HG02852 (cell line): ENCODE data around the gene PRICKLE1.
A peak's percentile ranks its signal among the peaks of the same experiment; 100 is the strongest.

ENCODE experiments used
- ATAC-seq: cut with Tn5 transposase; IDR thresholded peaks from one replicate; pipeline ENCODE4 v1.9.1; 2021; ENCODE audit warnings: mild to moderate bottlenecking, moderate library complexity; ENCODE audit not compliant: unreplicated experiment

The PRICKLE1 gene

DNA sequence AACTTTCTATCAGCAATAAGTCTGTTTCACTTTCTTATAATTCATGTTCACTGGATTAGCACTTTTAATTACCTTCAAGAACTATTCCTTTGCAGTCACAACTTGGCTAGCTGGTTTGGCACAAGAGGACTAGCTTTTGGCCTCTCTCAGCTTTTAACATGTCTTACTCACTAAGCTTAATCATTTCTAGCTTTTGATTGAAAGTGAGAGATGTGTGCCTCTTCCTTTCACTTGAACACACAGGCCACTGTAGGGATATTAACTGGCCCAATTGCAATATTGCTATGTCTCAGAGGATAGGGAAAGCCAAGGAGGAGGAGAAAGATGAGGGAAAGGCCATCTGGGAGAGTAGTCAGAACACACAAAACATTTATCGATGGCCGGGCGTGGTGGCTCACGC is 92.7 kb downstream of the PRICKLE1 start:
- ATAC-seq = no peak

DNA sequence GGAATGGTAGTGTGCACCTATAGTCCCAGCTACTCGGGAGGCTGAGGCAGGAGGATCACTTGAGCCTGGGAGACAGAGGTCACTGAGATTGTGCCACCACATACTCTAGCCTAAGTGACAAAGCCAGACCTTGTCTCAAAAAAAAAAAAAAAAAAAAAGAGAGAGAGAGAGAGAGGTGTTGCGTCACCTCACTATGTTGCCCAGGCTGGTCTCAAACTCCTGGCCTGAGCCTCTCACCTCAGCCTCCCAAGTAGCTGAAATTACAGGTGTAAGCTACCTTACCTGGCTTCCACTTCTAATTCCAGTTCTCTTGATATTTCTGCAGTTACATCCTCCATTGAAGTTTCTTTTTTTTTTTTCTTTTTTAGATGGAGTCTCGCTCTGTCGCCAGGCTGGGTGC is 94.3 kb downstream of the PRICKLE1 start:
- no peak for ATAC-seq

DNA sequence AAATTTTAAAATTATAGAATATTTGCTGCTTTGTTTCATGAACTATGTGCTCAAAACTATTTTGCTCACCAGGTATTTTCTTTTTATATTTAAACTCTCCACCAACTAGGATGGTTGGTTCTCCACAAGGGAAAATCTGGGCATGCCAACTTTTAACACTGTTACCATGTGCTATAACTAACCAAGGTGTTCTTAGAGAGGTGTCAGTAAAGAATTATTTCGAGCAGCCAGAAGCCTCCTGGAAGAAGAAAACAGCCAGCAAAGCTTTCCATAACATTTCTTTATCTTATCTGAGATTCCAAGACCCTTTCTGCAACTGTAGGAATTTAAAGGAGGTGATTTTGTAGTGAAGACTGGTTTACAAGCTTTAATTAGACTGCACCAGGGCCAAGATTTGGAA is 97.3 kb downstream of the PRICKLE1 start:
- no peak for ATAC-seq

DNA sequence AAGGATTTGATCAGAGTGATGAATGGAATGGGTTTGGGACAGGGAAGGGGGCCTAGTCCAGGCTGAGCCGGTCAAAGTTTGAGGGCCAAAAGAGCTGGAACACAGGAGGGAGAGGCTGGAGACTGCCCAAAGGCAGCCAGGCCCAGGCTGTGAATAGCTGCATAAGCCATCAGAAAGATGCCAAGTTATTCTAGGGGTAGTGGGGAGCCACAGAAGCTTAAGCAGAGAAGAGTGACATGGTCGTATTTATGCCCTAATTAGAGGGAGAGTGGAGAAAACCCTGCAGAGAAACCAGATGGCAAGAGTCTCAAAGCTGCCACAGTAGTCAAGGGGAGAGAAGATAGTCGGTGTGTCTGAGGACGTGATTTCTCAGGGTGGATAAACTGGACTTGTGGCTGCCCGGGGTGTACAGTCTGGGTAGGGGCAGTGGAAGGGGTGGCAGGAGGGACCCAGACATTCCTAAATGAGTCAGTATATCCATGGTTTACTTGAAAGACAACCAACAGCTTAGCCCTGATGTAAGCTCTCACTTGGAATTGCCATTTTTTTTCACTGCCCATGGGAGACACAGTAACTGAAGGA is 99.2 kb downstream of the PRICKLE1 start:
- no peak for ATAC-seq

DNA sequence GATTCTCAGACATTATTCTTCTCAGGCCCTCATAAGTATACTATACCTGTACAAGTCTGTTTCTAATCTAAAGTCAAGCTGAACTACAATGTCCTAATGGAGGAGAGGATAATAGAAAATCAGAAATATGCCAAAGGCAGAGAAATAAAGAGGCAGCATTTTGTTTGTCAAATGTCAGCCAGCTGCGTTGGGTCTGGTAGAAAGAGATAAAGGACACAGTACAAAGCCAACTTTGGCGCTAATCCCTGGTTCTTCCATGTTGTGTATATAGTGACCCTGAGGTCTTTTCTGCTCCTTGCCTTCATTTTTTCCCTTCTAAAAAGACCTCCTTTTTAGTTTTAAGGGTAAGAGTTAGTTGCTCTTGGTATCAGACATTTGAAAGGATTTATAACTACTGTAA is 103.1 kb downstream of the PRICKLE1 start:
- ATAC-seq = no peak

DNA sequence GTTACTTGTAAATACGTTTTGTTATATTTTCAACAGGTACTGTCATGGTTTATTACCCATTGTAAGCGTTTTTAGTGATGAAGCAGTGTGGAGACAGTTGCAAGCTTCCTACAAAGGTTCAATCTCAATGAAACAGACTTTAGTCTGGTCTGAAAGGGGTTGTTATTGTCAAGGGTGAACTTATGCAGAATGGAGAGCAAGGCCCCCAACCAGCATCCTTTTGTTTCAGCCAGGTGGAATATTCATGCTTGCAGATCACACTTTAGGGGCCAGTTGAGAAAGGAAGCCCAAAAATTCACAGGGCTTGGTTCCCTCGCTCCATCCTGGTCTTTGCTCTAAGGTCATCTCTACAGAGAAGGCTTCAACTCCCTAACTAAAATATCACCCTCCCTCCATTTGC is 103.7 kb downstream of the PRICKLE1 start:
- ATAC-seq = no peak

DNA sequence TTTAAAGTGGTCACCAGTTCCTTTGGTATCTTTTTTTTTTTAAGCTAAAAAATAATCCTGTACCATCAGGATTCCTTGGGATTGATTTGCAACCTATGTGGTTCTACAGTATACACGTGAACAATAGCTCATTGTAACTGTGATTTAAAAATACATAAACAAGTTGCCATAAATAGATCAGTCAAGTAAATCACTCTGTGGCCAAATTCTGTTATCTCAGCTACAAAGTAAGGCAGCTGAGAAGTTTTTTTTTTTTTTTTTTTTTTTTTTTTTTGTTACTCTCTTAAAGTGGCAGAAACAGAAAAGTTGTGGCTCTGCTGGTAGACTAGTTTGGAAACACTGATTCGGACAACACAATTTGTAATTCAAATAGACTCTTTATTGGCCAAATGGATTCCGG is 104.5 kb downstream of the PRICKLE1 start:
- ATAC-seq = no peak

DNA sequence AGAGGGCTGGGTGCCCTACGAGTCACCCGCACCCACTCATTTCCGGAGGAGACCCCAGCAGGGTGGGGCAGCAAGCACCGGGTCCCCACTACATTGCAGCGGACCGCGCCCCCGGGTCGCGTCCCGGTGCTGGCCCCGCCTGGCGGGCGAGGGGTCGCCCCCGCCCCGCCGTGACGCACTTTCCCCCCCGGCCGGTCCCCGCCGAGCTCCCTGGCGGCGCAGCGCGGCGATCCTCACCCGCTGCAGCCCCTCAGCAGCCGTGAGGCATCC is 106.1 kb downstream of the PRICKLE1 start:
- ATAC-seq = peak; percentile 25

DNA sequence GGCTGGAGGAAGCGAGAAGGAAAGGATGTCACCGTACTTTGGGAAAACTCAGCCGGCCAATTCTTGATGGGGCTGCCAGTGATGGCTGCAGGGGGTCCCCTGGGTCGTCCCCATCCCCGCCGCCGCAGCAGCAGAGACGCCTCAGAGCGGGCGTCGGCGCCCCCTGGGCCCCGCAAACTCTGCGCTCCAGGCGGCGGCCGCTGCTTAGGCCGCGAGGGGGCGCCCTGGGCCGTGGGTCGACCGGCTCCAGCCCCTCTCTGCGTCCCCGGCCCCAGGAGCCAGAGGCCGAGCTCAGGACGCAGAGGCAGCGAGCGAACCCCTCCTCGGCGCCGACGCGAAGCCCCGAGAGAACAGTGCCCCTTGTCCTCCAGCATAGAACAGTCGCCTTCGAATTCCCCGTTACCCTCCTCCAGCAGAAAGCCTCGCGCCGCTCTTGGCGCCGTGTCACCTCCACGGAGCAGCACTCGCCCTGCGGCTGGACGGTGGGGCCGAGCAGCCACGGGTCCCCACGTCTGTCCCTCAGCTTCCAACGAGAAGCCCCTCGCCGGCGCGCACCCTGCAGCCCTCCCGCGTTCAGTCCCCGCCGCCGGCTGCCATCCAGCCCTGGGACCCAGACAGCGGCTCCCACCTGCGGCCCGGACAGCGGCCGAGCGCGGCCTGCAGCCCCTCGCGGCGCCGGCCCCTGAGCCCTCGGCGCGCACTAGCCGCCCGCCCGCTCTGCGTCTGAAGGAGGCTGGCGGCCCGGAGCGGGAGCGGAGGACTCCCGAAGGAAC is 106.6 kb downstream of the PRICKLE1 start:
- peak; percentile 72 for ATAC-seq

DNA sequence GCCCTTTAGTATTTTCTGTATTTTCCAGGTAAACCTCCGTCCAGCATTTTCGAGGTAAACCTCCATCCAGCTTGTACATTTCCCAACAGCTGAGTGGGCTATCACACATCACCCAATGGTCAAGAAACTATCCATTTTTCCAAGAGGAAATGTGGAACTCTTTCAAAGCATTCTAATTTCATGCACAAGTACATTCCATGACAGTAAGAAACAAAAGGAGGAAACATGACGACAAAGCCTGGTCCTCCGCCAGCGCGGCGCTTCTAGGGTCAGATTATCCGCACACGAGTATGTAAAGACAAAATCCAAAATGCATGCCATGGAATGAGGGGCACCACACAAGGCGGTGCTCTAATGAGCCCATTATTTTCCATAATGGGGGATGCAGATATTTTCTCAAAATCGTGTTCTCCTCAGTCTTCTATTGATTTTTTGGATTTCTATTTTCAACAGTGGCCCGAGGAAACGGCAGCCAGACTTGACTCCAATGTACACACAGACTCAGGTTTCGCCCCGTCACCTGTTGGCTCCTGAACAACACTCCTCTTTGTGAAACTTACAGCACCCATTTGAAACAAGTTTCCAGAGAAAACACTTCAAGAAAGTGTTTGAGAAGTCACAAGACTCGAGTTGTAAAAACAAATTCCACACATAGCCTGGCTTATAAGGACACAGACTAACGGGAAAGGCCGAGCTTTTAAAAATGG is 107.4 kb downstream of the PRICKLE1 start:
- ATAC-seq = no peak

DNA sequence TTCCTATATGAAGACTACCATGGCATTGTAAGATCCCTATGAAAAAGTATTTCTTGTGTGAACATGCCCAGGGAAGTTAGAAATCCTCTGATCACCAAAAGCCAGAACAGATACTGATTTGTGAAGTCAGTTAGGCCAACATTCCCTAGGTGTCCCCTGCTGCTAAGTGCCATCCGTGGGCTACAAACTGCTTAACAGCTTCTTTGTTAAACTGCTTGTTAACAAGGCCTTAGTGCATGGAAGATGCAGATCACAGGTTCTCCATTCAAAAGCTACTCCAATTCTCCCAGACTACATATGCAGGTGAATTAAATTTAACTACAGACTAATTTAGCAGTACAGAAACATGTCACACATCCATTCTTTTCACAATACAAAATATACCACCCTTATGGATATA is 108.2 kb downstream of the PRICKLE1 start:
- no peak for ATAC-seq

DNA sequence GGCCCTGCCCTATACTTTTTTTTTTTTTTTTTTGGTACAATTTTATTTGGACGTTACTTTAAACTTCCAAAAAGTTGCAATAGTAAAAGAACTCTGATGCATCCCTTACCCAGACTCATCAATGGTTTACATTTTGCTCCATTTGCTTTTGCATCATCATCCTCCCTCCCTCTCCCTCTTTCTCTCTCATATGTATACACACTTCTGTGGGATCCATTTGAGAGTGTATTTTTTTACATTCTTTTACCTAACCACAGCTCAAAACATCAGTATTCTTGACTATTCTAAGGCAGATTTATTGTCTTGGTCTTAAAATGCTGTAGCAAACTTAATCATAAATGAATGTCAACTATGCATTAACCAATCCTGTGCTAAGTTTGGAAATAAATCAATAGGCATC is 111.6 kb downstream of the PRICKLE1 start:
- ATAC-seq = no peak

DNA sequence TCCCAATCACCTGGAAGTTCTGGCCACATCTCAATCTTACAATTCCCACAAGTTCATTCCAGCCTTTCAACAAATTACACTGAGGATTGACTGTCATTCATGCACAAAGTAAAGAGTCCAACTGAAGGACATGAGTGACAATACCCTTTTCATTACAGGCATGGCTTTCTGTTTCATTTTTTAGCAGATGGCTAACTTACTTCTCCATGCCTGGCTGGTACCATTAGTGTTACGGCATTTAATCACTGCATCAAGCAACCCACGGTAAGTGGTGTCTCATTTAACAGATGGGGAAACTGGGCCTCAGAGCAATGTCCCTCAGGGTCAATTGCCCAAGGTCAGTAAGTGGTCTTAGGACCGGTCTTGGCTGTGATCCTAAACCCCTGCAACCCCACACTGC is 114.4 kb downstream of the PRICKLE1 start:
- no peak for ATAC-seq

DNA sequence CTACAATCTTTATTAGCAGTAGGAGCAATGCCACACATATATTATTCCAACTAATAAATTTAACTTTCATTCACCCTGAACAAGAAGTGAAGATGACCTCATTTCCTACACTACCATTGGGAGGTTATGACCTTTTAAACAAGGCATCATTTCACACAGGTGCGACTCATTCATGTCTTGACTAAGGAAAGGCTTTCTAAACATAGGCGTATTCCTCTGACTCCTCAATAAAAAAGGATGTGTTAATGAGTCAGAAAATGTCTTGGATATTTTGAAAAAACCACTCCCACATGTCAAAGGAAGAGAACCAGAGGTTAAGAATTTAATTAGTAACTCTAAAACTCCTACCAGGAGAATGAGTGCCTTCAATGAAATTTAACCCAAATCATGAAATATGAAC is 115.2 kb downstream of the PRICKLE1 start:
- no peak for ATAC-seq

DNA sequence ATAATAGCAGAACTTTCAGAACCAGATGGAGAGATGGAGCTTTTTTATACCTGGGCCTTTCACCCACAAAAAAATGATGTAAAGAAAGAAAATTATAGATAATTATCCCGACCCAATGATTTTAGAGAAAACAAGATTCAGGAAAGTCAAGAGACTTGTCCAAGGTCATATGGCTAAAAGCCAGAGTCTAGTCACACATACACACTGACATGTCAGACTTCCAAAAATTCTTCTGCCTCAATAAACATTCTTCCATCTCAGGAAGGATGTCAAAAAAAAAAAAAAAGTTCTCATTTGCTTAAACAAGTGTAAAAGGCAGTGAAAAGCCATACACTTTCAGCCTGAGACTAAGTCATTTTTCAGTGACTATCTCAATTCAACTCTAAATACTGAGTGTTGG is 116.0 kb downstream of the PRICKLE1 start:
- ATAC-seq = no peak

DNA sequence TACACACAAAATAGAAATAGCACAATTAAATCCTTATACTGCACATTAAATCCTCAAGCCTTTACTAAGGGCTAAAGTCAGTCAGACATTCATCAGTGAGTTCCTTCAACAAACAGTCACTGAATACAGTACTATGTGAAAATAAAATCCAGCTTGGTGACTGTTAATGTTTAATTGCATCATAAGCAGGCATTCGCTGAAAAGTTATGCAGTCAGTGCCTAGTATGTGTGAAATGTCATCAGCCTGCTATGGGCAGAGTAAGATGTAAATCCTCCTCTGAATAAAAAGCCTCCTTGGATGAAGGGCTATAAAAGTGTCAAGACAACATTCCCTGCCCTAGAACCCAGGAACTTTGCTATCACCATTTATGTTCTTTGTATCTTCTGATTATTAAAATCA is 116.4 kb downstream of the PRICKLE1 start:
- ATAC-seq = no peak

DNA sequence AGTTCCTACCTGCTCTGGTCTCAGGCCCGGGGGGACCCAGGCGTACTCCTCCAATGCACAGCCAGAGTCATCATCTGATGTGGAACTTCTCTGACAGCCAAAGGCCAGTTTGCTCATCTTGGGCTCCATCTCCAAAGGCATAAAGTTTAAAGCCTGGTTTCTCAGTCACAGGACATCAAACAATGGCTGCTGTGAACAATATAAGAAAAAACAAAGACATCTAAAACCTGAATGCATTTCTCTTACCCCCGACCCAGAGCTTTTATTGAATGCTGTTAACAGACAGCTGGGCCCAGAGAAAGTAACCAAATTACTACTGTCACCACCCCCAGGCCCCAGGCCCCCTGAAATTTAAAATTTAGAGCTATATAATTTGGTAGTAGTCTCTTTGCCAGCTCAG is 117.2 kb downstream of the PRICKLE1 start:
- no peak for ATAC-seq

DNA sequence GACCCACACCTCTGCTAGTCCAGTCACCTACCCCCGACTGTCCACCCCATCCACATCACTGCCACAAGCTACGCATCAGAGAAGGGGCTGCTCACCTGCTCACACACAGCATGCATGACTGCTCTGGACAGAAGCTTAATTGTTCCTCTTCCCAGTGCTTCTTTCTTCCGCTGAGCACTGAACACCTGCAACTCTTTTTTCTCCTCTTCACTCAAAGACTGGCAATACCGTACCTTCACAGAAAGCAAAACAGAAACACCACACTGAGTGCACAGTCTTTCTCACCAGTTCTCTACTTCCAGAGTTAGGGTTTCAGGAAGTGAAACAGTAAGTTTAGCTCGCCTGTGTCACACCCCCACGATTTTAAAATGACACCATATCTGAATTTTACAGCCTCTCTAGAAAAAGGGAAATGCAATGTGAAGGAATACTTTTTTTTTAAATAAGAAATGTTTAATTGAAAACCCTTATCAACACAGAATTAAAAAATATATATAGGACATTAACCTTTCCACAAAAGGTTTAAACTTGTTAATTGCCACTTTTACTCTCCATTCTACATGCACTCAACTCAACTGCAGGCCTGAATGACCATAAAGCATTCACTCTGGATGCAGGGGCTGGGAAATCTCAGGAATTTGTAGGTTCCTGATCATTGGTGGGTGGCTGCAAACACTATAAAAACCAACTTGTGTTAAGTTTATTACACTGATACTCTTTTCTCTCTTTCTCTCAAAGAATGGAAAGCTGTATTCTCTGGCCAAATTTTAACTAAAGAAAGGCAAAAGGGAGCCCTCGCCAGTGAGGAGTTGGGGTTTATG is 120.0 kb downstream of the PRICKLE1 start:
- ATAC-seq = peak; percentile 97

DNA sequence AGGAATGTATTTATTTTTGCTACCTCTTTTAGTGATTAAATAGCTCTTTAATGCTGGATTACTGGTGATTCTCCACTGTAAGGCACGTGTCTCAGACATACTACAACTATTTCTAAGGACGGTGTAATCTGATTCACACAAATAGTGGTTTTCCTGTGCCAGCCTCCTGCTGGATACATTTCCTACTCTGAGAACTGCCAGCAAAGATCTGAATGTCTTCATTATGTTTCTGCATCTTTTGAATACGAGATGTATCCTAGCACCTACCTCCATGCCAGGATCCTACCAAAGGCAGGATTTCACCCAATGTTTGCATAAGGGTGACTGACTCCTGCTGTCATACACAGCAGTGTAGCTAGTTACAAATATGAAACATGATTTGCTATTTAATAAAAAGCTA is 120.6 kb downstream of the PRICKLE1 start:
- peak; percentile 7 for ATAC-seq

DNA sequence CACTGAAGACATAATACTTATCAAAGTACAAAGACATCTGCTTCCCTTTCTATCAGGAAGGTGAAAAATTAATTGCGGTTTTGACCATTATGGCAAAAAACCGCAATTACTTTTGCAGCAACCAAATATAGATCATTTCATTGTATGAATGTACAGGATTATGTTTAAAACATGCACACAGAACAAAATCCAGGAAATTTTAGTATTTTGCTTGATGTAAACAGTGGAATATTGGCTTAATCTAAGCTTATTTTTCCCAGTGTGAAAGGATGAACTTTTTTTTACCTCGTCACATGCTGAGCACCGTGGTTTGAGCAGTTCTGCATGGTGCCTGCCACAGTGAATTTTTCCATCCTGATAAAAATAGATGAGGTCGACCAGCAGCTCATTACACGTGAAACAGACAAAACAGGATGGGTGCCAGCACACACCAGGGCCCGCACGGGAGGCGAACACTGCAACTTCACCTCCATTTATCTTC is 121.2 kb downstream of the PRICKLE1 start:
- ATAC-seq = no peak

DNA sequence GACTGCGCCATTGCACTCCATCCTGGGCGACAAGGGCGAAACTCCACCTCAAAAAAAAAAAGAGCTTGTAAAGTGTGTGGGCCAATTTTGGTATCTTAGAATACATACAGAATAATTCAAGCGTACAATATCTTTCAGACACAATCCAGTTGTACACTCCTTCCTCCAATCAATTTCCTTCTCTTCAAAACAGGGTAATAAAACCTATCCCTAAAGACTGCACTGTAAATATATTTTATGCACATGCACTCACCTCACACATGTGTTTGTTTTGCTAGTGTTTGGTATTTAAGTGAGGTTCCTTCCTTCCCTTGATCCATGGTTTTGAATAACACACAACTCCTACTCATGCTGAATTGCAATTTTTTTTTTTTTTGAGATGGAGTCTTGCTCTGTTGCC is 125.9 kb downstream of the PRICKLE1 start:
- ATAC-seq = no peak

DNA sequence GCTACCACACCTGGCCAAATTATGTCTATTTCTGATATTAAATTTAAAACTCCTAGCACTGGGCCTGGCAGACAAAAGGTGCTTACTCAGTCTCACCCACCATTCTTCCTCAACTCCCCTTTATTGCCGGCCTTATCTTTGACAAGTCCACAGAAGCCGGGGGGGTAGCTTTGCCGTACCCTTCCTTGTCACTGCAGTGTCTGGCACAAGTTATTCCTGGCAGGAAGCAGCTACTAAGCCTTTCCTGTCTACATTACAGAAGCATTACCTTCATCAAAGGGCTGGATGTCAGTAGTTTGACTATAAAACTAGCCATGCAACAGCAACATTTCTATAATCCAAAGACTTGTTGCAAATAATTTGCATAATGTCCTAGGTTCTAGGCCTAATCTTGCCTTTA is 127.1 kb downstream of the PRICKLE1 start:
- no peak for ATAC-seq
